Mesothelial cell of epicardium (in vitro differentiated cells): ENCODE measurements around the gene LRRC55. TPM values are rescaled to one million over a fixed set of nuclear protein-coding genes. Genes with fewer than 3 reads are reported as not detected.

Experiments used
- DNase-seq, 2 experiments: peaks; one replicate each; pipeline ENCODE4 v3.0.0; 2021; ENCODE audit warnings: low spot score in 2 of 2; ENCODE audit not compliant: unreplicated experiment in 2 of 2
- H3K27ac Mint-ChIP-seq: 2 replicates; pipeline ENCODE4 v1.8.0; 2021; ENCODE audit warnings: mixed read lengths
- H3K27me3 Mint-ChIP-seq: 2 replicates; pipeline ENCODE4 v1.8.0; 2021; ENCODE audit warnings: low read depth, mixed read lengths
- H3K36me3 Mint-ChIP-seq: 2 replicates; pipeline ENCODE4 v1.8.0; 2021; ENCODE audit warnings: mixed read lengths
- H3K4me1 Mint-ChIP-seq: 2 replicates; pipeline ENCODE4 v1.8.0; 2021; ENCODE audit warnings: mixed read lengths
- H3K4me3 Mint-ChIP-seq: 2 replicates; pipeline ENCODE4 v1.8.0; 2021; ENCODE audit warnings: mild to moderate bottlenecking, moderate library complexity, mixed read lengths
- H3K9me3 Mint-ChIP-seq: 2 replicates; pipeline ENCODE4 v1.8.0; 2021; ENCODE audit warnings: mixed read lengths
- total RNA-seq: library from RNA; stranded (reverse); gene quantifications from 3 replicates; pipeline ENCODE4 v1.2.1, GENCODE V29; 2021
- TF ChIP-seq, protein P1 (sequence below): fragments of 200-600 bp; sonication (generic); IDR thresholded peaks from one replicate; pipeline ENCODE4 v1.5.0; 2021; ENCODE audit warnings: antibody characterized with exemption; ENCODE audit not compliant: unreplicated experiment

The LRRC55 gene
- total RNA-seq, 1 donor from 2014 or later: 13.2 TPM

DNA sequence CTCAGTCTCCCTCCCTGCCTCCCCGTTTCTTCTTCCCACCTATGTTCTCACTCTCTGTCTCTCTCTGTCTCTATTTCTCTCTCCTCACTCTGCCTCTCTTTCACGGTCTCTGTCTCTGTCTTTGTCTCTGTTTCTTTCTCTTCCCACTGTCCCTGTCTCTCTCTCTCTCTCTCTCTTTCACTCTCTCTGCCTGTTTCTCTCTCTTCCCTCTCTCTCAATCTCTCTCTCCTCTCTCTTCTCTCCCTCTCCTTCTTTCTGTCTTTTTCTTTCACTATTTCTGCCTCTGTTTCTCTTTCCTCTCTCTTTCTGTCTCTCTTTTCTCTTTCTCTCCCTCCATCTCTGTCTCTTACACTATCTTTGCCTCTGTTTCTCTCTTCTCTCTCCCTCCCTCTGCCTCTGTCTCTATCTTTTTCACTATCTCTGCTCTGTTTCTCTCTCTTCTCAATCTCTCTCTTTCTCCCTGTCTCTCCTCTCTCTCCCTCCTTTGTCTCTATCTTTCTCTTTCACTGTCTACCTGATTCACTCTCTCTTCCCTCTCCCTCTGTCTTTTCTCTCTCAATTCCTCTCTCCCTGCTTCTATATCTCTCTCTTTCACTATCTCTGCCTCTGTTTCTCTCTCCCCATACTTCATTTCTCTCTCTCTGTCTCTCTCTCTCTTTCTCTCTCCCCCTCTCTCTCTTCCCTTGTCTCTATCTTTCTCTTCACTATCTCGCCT lies 49.9 kb downstream of the LRRC55 start:
- TF ChIP-seq, protein P1, sequence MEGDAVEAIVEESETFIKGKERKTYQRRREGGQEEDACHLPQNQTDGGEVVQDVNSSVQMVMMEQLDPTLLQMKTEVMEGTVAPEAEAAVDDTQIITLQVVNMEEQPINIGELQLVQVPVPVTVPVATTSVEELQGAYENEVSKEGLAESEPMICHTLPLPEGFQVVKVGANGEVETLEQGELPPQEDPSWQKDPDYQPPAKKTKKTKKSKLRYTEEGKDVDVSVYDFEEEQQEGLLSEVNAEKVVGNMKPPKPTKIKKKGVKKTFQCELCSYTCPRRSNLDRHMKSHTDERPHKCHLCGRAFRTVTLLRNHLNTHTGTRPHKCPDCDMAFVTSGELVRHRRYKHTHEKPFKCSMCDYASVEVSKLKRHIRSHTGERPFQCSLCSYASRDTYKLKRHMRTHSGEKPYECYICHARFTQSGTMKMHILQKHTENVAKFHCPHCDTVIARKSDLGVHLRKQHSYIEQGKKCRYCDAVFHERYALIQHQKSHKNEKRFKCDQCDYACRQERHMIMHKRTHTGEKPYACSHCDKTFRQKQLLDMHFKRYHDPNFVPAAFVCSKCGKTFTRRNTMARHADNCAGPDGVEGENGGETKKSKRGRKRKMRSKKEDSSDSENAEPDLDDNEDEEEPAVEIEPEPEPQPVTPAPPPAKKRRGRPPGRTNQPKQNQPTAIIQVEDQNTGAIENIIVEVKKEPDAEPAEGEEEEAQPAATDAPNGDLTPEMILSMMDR: no peak
- Mint-ChIP-seq H3K27me3 (peaks cover 39% of the 10 kb centered on the region), H3K4me1 (peaks cover 36% of the 10 kb centered on the region), H3K36me3 (no peaks in the 10 kb centered on the region), H3K4me3 (no peak overlapping the region), H3K9me3 (no peaks in the 10 kb centered on the region), H3K27ac (peak overlapping the region; percentile 48)
- no peak for DNase-seq

DNA sequence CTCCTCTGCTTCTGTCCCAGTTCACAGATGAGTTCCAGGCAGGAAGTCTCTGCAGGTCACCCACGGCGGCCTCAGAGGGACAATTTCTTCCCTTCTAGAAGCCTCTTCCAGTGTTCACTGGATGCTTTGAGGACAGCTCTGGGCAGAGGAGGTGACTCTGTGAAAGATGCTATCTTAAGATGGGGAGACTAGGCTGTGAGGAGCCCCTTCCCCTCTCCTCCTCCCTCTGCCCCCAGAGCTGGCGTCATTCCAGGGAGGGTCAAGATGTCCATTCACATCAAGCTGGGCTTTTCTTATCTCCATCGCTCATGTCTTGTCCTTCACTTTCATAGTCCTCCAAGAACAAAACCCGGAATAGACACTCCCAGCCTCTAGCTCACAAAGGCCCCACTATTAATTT lies 51.9 kb downstream of the LRRC55 start:
- H3K9me3 Mint-ChIP-seq: no peaks in the 10 kb centered on the region

DNA sequence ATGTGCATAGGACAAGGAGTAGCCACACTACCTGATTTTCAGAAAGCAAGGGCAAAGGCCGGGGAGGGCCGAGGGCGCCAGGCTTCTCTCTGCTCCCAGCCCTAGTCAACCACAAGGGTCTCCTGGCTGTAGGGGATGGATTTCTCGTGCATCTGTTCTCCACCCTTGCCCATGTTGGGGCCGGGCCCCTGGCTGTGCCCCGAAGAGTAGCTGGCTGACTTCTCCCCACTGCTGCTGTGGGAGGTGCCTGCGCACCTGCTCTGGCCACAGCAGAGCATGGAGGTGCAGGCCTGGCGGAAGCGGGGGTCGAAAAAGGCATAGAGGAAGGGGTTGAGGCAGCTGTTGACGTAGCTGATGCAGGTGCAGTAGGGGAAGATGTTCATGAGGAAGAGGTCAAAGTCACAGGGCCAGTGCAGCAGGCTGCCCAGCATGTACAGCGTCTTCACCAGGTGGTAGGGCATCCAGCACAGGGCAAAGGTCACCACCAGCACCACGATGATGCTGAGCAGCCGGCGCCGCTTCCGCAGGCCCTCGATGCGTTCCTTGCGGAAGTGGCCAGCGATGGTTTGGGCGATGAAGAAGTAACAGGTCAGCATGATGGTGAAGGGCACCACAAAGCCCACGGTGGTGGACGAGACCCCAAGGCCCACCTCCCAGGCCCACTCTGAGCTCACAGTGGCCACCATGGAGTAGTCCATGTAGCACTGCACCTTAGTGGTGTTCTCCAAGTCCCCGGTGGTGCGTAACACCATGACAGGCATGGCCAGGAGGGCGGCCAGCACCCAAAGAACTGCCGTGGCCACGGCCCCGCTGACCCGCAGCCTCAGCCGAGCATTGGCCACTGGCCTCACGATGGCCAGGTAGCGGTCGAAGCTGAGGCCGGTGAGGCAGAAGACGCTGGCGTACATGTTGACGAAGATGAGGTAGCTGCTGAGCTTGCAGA lies 54.3 kb downstream of the LRRC55 start:
- Mint-ChIP-seq H3K27me3 (peaks cover 38% of the 10 kb centered on the region), H3K9me3 (no peaks in the 10 kb centered on the region), H3K4me1 (peaks cover 41% of the 10 kb centered on the region), H3K27ac (no peak overlapping the region), H3K36me3 (no peaks in the 10 kb centered on the region), H3K4me3 (no peak overlapping the region)
- TF ChIP-seq, protein P1: no peak
- no peak for DNase-seq

More for the DNA sequence above, 51.9 kb downstream of the LRRC55 start:
- Mint-ChIP-seq H3K36me3 (no peaks in the 10 kb centered on the region), H3K4me1 (peaks cover 42% of the 10 kb centered on the region), H3K27me3 (peaks cover 40% of the 10 kb centered on the region), H3K27ac (no peak overlapping the region), H3K4me3 (no peak overlapping the region)
- DNase-seq: no peak
- TF ChIP-seq, protein P1: no peak

DNA sequence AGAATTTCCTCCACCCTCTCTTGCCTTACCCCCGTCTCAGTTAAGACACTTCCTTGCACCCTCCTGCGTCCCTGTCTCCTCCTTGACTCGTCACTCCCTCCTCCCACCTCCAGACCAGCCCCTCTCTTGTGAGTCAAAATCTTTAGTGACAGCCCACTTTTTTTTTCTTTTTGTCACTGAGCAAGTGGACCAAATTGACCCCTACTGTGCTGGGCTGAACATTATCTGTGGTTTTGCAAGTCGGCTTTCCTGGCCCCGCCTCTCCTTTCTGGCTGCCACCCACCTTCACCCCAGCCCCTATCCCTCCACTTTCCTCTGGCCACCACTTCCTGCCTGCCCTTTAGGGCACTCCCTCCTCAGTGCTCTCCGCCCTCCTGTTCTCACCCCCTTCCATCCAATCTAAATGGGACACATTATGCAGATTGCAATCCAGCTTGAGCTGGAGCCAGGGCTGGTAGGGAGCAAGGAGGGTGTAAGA lies 55.5 kb downstream of the LRRC55 start, which contains the start of gene APLNR:
APLNR (minus strand) TSS at position 47 of the 478 bp plus-strand sequence. CDS start 246 bp downstream, outside the sequence.
- no peaks in the 10 kb centered on the region for H3K36me3 Mint-ChIP-seq
- no peak within 1 kb of the TSS for H3K4me3 Mint-ChIP-seq
- TF ChIP-seq, protein P1: no peak
- H3K4me1 Mint-ChIP-seq: peaks cover 42% of the 10 kb centered on the region
- peaks cover 29% of the 10 kb centered on the region for H3K27me3 Mint-ChIP-seq
- no peak within 1 kb of the TSS for H3K27ac Mint-ChIP-seq
- DNase-seq: no peak
- no peaks in the 10 kb centered on the region for H3K9me3 Mint-ChIP-seq

DNA sequence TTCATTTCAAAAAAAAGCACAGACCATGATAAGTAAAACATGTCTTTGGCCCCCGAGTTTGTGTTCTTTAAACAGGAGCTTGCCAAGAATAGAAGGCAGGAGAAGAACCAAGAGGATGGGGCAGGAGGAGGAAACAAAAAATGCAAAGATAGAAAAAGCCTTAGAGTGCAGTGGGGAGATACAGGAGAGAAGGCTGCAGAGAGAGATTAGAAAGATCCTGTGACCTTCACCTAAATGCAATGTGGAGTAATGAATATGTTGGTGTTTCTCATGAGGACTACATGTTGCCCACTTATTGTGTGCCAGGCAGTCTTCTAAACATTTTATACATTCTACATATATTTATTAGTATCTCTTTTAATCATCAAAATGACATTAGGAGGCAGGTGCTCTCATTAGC lies 57.6 kb downstream of the LRRC55 start:
- TF ChIP-seq, protein P1: no peak
- peaks cover 44% of the 10 kb centered on the region for H3K4me1 Mint-ChIP-seq
- H3K36me3 Mint-ChIP-seq: no peaks in the 10 kb centered on the region
- H3K27ac Mint-ChIP-seq: no peak overlapping the region
- no peak for DNase-seq
- no peaks in the 10 kb centered on the region for H3K9me3 Mint-ChIP-seq
- no peak overlapping the region for H3K4me3 Mint-ChIP-seq
- H3K27me3 Mint-ChIP-seq: peaks cover 13% of the 10 kb centered on the region
